Right lobe of liver (tissue), 4 donors: Measurements from ENCODE around the gene TCF4.

Experiments used
- POLR2A ChIP-seq: fragments of 450-650 bp; IDR thresholded peaks from one replicate; pipeline ENCODE4 v1.6.1; 2017; ENCODE audit warnings: antibody characterized with exemption, mild to moderate bottlenecking
- TF ChIP-seq, protein P1 (sequence below), 4 donors: fragments of 200-600 bp in 3 of 4; fragments of 450-650 bp in 1 of 4; IDR thresholded peaks; one replicate each; pipeline versions ENCODE4 v1.5.1 to v1.8.0; 2016 to 2022; ENCODE audit warnings: antibody characterized with exemption in 4 of 4, mild to moderate bottlenecking in 2 of 4
- donor health status: DM: no; HTN: no; CAD: no.
- donor health status: DM: no; HTN: no; CAD: no.
- donor health status: DM: no; HTN: yes; CAD: no.

GRCh38 chr18:55487997-55488396 is 100.0 kb downstream of the TCF4 start:
- TF ChIP-seq POLR2A, result no peak
- TF ChIP-seq, protein P1, sequence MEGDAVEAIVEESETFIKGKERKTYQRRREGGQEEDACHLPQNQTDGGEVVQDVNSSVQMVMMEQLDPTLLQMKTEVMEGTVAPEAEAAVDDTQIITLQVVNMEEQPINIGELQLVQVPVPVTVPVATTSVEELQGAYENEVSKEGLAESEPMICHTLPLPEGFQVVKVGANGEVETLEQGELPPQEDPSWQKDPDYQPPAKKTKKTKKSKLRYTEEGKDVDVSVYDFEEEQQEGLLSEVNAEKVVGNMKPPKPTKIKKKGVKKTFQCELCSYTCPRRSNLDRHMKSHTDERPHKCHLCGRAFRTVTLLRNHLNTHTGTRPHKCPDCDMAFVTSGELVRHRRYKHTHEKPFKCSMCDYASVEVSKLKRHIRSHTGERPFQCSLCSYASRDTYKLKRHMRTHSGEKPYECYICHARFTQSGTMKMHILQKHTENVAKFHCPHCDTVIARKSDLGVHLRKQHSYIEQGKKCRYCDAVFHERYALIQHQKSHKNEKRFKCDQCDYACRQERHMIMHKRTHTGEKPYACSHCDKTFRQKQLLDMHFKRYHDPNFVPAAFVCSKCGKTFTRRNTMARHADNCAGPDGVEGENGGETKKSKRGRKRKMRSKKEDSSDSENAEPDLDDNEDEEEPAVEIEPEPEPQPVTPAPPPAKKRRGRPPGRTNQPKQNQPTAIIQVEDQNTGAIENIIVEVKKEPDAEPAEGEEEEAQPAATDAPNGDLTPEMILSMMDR (IDR thresholded peaks at IDR 0.05), result no peak
